GM23338 (cell line): Measurements from ENCODE around the gene TMEM127. TPM values are rescaled to one million over a fixed set of nuclear protein-coding genes. Genes with fewer than 3 reads are reported as not detected.
A peak's percentile ranks its signal among the peaks of the same experiment; 100 is the strongest.

Source experiments
- ATAC-seq: fragments of 200-7000 bp; cut with Tn5 transposase; 3 replicates; pipeline ENCODE4 v1.9.1; 2020
- DNase-seq: peaks from one replicate; pipeline ENCODE4 v3.0.0-alpha.2; 2015; ENCODE audit warnings: low spot score
- H2AFZ ChIP-seq: fragments of 200-600 bp; sonication (generic); 2 replicates; pipeline ENCODE4 v1.8.0; 2016; ENCODE audit warnings: antibody characterized with exemption, mild to moderate bottlenecking, moderate library complexity
- H3F3A ChIP-seq: fragments of 200-600 bp; sonication (generic); replicated peaks from 2 replicates; pipeline ENCODE4 v1.8.0; 2017; ENCODE audit warnings: antibody characterized with exemption, mixed run types, low read depth
- H3K27ac ChIP-seq: fragments of 200-600 bp; sonication (generic); 2 replicates; pipeline ENCODE4 v1.6.1; 2016; ENCODE audit warnings: low read depth
- H3K27me3 ChIP-seq: fragments of 200-600 bp; sonication (generic); 2 replicates; pipeline ENCODE4 v1.8.0; 2016; ENCODE audit warnings: mild to moderate bottlenecking, mixed run types, moderate library complexity; ENCODE audit not compliant: insufficient read depth
- H3K36me3 ChIP-seq: fragments of 200-600 bp; sonication (generic); 2 replicates; pipeline ENCODE4 v1.8.0; 2016; ENCODE audit warnings: mild to moderate bottlenecking; ENCODE audit not compliant: insufficient read depth
- H3K4me1 ChIP-seq: fragments of 200-600 bp; sonication (generic); 2 replicates; pipeline ENCODE4 v1.8.0; 2016; ENCODE audit warnings: mild to moderate bottlenecking, moderate library complexity; ENCODE audit not compliant: insufficient read depth
- H3K4me2 ChIP-seq: fragments of 200-600 bp; sonication (generic); 2 replicates; pipeline ENCODE4 v1.7.1; 2017; ENCODE audit warnings: mixed run types
- H3K4me3 ChIP-seq: fragments of 200-600 bp; sonication (generic); 2 replicates; pipeline ENCODE4 v1.6.1; 2016; ENCODE audit warnings: mixed run types
- H3K79me2 ChIP-seq: fragments of 200-600 bp; sonication (generic); replicated peaks from 2 replicates; pipeline ENCODE4 v1.8.0; 2017; ENCODE audit warnings: mild to moderate bottlenecking; ENCODE audit not compliant: insufficient read depth
- H3K9me2 ChIP-seq: fragments of 200-600 bp; sonication (generic); 2 replicates; pipeline ENCODE4 v1.8.0; 2017; ENCODE audit not compliant: insufficient read depth
- H4K20me1 ChIP-seq: fragments of 200-600 bp; sonication (generic); replicated peaks from 2 replicates; pipeline ENCODE4 v1.8.0; 2017; ENCODE audit warnings: mild to moderate bottlenecking; ENCODE audit not compliant: insufficient read depth
- H3K27ac Mint-ChIP-seq: 2 replicates; pipeline ENCODE4 v1.8.0; 2020; ENCODE audit warnings: inconsistent platforms, mild to moderate bottlenecking, moderate library complexity, mixed read lengths
- H3K27me3 Mint-ChIP-seq: 3 replicates; pipeline ENCODE4 v1.8.0; 2022; ENCODE audit warnings: low read depth, mild to moderate bottlenecking, moderate library complexity, mixed read lengths, inconsistent platforms; ENCODE audit not compliant: insufficient read depth, poor library complexity
- H3K36me3 Mint-ChIP-seq: 3 replicates; pipeline ENCODE4 v1.8.0; 2021; ENCODE audit warnings: low read depth, mild to moderate bottlenecking, inconsistent platforms, moderate library complexity, mixed read lengths
- H3K4me1 Mint-ChIP-seq: 3 replicates; pipeline ENCODE4 v1.8.0; 2020; ENCODE audit warnings: mild to moderate bottlenecking, inconsistent platforms, mixed read lengths
- H3K4me3 Mint-ChIP-seq: 3 replicates; pipeline ENCODE4 v1.8.0; 2021; ENCODE audit warnings: moderate library complexity, mild to moderate bottlenecking, inconsistent platforms, mixed read lengths
- H3K9me3 Mint-ChIP-seq: 3 replicates; pipeline ENCODE4 v1.8.0; 2020; ENCODE audit warnings: moderate library complexity, mild to moderate bottlenecking, inconsistent platforms, mixed read lengths
- CREB1 ChIP-seq: fragments of 250-450 bp; sonication (Bioruptor Pico); IDR thresholded peaks from 2 replicates; pipeline ENCODE4 v1.5.0; 2020; ENCODE audit warnings: low read depth, mild to moderate bottlenecking, moderate library complexity
- CTCF ChIP-seq, 2 experiments: fragments of 200-600 bp in 1 of 2; sonication (generic) in 1 of 2; conservative IDR thresholded peaks; 2 replicates each; pipeline versions ENCODE4 v1.5.1 to v1.6.1; 2016 to 2017; ENCODE audit warnings: antibody characterized with exemption in 2 of 2, low read depth in 2 of 2, mild to moderate bottlenecking in 2 of 2, moderate library complexity in 1 of 2
- ETS1 ChIP-seq: IDR thresholded peaks from 2 replicates; pipeline ENCODE4 v1.6.1; 2016; ENCODE audit warnings: antibody characterized with exemption
- EZH2phosphoT487 ChIP-seq: fragments of 200-600 bp; sonication (generic); IDR thresholded peaks from one replicate; pipeline ENCODE4 v1.8.1; 2018; ENCODE audit warnings: antibody characterized with exemption; ENCODE audit not compliant: unreplicated experiment
- JUNB ChIP-seq: IDR thresholded peaks from one replicate; pipeline ENCODE4 v1.6.1; 2016; ENCODE audit warnings: antibody characterized with exemption; ENCODE audit not compliant: unreplicated experiment
- STAT1 ChIP-seq: IDR thresholded peaks from one replicate; pipeline ENCODE4 v1.6.1; 2016; ENCODE audit warnings: antibody characterized with exemption; ENCODE audit not compliant: unreplicated experiment
- ZNF331 ChIP-seq: fragments of 250-450 bp; sonication (Bioruptor Pico); IDR thresholded peaks from 2 replicates; pipeline ENCODE4 v1.5.0; 2020; ENCODE audit warnings: low read depth, mild to moderate bottlenecking, moderate library complexity
- ZNF462 ChIP-seq: fragments of 250-450 bp; sonication (Bioruptor Pico); IDR thresholded peaks from 2 replicates; pipeline ENCODE4 v1.5.0; 2020; ENCODE audit warnings: mild to moderate bottlenecking, moderate library complexity
- polyA plus RNA-seq: library from polyadenylated mRNA; unstranded; fragments of >200 nt; fragmentation: Nextera tagmentation; extraction: Ambion mirVana; gene quantifications from 2 replicates; pipeline ENCODE4 v1.2.1, GENCODE V29; 2016
- total RNA-seq: library from RNA; depleted of rRNA; stranded (reverse); fragments of >200 nt; shearing (Covaris generic); gene quantifications from 2 replicates; pipeline ENCODE4 v1.2.3, GENCODE V29; 2014

The TMEM127 gene
- total and polyA plus RNA-seq, 2 experiments from 2014 or later, result 4.9 to 19.9 TPM

DNA sequence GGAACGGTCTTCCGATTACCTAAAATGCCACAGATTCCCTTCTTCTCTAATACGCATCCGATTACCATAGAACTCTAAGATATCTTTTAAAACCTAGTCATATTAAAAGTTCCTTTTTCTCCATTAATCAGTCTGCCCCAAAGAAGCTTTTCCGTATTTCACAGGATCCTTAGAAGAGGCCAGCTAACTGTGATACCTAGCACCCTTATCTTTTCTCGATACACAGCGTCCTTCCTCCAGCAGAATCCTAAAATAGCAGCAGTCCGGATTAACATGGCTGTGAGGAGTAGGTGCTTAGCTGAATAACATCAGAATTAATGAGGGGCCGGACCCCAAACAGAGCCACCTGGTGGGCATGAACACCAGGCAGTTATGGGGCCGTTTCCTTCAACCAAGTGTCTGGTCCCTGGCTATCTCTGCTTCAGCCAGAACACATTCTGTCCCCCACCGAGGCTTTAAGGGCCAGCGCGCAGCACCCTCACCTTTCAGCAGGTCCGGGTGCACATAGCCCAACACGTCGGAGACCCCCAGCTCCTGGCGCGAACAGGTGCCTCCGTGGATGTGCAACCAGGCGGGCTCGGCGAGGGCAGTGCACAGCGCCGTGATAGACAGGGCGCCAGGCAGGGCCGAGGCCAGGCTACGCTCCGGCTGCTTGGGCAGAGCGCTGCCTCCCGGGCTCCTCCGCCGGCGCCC, 995 bp downstream of the TMEM127 start:
- peaks cover 48% of the 10 kb centered on the region for H4K20me1 ChIP-seq
- H3F3A ChIP-seq, result peaks cover 10% of the 10 kb centered on the region
- H3K9me2 ChIP-seq, result no peaks in the 10 kb centered on the region
- peak overlapping the region; percentile 93 for H3K4me2 ChIP-seq
- no peak overlapping the region for H2AFZ ChIP-seq
- peaks cover 27% of the 10 kb centered on the region for H3K4me1 Mint-ChIP-seq
- peaks cover 12% of the 10 kb centered on the region for H3K27me3 Mint-ChIP-seq
- no peak overlapping the region for H3K27ac ChIP-seq
- peak; percentile 2 for ATAC-seq
- peaks cover 17% of the 10 kb centered on the region for H3K36me3 ChIP-seq
- H3K4me3 Mint-ChIP-seq, result peak overlapping the region; percentile 73
- H3K4me1 ChIP-seq, result peaks cover 10% of the 10 kb centered on the region; the same call in 1 of the 2 replicates
- no peaks in the 10 kb centered on the region for H3K27me3 ChIP-seq
- peak overlapping the region; percentile 100 for H3K4me3 ChIP-seq
- H3K27ac Mint-ChIP-seq, result no peak overlapping the region
- peak; percentile 50 for DNase-seq
- no peaks in the 10 kb centered on the region; the same call in 2 of the 3 replicates for H3K9me3 Mint-ChIP-seq
- H3K79me2 ChIP-seq, result peaks cover 55% of the 10 kb centered on the region
- H3K36me3 Mint-ChIP-seq, result peaks cover 29% of the 10 kb centered on the region
- TF ChIP-seq ZNF331 (CRISPR knock-in tag), result no peak
- peak; percentile 45 to 46 for TF ChIP-seq CTCF (conservative IDR thresholded peaks at IDR 0.05; ENCODE audit: low read depth in 2 of 2)
- no peak for TF ChIP-seq ETS1

GRCh38 chr2:96264086-96264485, 1.7 kb downstream of the TMEM127 start:
- H2AFZ ChIP-seq, result no peak overlapping the region
- peaks cover 54% of the 10 kb centered on the region for H4K20me1 ChIP-seq
- Mint-ChIP-seq H3K9me3 (no peaks in the 10 kb centered on the region; the same call in 2 of the 3 replicates), H3K4me3 (peak overlapping the region; percentile 73), H3K4me1 (peaks cover 27% of the 10 kb centered on the region), H3K36me3 (peaks cover 22% of the 10 kb centered on the region), H3K27me3 (peaks cover 12% of the 10 kb centered on the region), H3K27ac (no peak overlapping the region)
- ATAC-seq, result no peak
- DNase-seq, result no peak
- no peaks in the 10 kb centered on the region for H3K9me2 ChIP-seq
- peak overlapping the region; percentile 93; the same call in 1 of the 2 replicates for H3K4me2 ChIP-seq
- H3K4me1 ChIP-seq, result peaks cover 10% of the 10 kb centered on the region; the same call in 1 of the 2 replicates
- no peaks in the 10 kb centered on the region for H3K27me3 ChIP-seq
- H3F3A ChIP-seq, result peaks cover 10% of the 10 kb centered on the region
- H3K4me3 ChIP-seq, result peak overlapping the region; percentile 100; the same call in 1 of the 2 replicates
- peaks cover 18% of the 10 kb centered on the region for H3K36me3 ChIP-seq
- H3K27ac ChIP-seq, result no peak overlapping the region
- peaks cover 55% of the 10 kb centered on the region for H3K79me2 ChIP-seq
- no peak for TF ChIP-seq ZNF331 (CRISPR knock-in tag)
- no peak for TF ChIP-seq STAT1
- TF ChIP-seq ZNF462, result no peak
- TF ChIP-seq CTCF (conservative IDR thresholded peaks at IDR 0.05; ENCODE audit: low read depth in 2 of 2), result no peak
- TF ChIP-seq CREB1 (CRISPR knock-in tag), result no peak
- no peak for TF ChIP-seq JUNB
- no peak for TF ChIP-seq EZH2phosphoT487
